ENCODE results near the gene EWSR1.

The EWSR1 gene

DNA sequence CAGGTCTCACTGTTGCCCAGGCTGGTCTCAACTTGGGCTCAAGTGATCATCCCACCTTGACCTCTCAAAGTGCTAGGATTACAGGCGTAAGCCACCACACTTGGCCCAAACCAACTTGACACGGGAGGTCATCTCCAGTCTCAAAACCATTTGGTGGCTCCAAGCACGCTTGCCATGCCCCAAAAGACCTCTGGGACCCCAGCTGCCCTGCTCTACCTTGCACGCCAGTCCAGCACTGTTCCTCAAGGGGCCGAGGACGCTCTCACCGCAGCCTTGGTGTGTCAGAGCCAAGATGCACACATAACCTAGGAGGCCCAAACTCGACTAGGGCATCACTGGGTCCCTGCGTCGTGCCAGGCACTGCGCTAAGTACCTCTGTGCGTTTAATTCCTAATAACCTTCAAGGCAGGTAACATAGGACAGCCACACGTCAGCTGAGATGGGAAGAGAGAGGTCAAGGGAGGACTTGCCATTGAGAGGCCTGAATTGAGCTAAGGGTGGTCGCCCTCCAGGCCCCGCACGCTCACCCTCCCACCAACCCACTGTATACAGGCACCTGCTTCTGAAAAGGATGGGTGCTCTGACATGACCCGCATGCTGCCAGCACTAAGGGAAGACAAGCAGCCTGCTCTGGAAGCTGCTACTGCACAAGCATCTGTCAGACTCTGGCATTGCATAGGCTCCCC, 33.8 kb downstream of the EWSR1 start:
- Histone ChIP-seq H3K4me1 (ENCODE audit: insufficient read depth, low read length) (peaks cover 5% of the 10 kb centered on the region; the same call in 1 of the 2 replicates), H3K9ac (ENCODE audit: low read depth, low read length) (no peak overlapping the region), H3K36me3 (ENCODE audit: insufficient read depth, low read length) (peaks cover 23% of the 10 kb centered on the region), H3K9me3 (ENCODE audit: control insufficient read depth, insufficient read depth, low read length) (no peaks in the 10 kb centered on the region; the same call in 1 of the 2 replicates)

DNA sequence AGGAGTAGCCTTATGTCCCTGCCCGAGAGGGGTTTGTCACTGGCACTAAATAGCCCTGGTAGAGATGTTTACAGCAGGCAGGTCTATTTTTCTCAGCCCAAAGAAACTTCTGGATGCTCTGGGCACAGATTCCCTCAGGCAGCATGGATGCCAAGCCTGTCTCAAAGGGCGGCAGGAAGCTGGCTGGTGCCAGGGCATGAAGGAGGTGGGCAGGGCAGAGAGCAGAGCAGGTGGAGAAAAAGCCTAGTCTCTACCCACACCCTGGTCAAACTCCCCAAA, 34.3 kb downstream of the EWSR1 start:
- Histone ChIP-seq H3K36me3 (ENCODE audit: insufficient read depth, low read length) (peaks cover 18% of the 10 kb centered on the region), H3K9me3 (ENCODE audit: control insufficient read depth, insufficient read depth, low read length) (no peaks in the 10 kb centered on the region; the same call in 1 of the 2 replicates)

DNA sequence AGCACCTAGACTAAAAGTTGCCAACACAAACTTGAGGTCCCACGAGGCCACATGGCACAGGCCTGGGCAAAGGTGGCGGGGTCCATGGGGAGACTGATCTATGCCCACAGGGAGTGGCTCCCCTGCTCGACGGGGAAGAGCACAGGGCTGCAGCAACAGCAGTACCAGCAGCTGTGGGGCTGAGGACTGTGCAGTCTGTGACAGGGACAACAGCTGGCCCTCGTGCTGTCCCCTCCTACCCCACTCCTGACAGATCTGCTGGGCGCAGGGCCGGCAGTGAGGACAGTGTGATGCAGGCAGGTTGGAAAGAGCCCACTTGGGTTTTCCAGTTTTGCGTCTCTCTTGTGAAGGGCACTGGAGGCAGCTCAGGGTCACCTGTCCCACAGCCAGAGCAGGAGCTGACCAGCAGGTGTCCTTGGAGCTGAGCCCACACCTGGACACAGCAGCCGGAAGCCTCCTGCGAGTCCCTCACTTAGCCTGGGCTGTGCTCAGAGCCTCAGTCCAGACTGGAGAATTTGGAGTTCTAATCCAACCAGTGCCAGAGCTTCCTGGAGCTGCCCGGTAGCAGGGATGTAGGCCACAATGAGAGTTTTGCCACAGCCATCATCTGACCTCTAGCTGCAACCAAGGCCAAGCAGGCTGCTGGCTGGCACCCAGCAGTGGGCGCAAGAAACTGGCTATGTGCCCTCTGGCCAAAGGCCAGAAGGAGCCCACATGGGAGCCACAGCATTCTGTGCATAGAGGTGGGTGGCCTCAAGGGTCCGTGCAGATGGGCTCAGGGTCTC, 34.8 kb downstream of the EWSR1 start:
- Histone ChIP-seq H3K9me3 (ENCODE audit: control insufficient read depth, insufficient read depth, low read length) (no peaks in the 10 kb centered on the region; the same call in 1 of the 2 replicates), H3K36me3 (ENCODE audit: insufficient read depth, low read length) (peaks cover 12% of the 10 kb centered on the region), H3K9ac (ENCODE audit: low read depth, low read length) (no peak overlapping the region), H3K4me1 (ENCODE audit: insufficient read depth, low read length) (peaks cover 5% of the 10 kb centered on the region; the same call in 1 of the 2 replicates)

More for the DNA sequence above, 34.3 kb downstream of the EWSR1 start:
- Histone ChIP-seq H3K4me1 (ENCODE audit: insufficient read depth, low read length) (peaks cover 5% of the 10 kb centered on the region; the same call in 1 of the 2 replicates), H3K9ac (ENCODE audit: low read depth, low read length) (no peak overlapping the region)

DNA sequence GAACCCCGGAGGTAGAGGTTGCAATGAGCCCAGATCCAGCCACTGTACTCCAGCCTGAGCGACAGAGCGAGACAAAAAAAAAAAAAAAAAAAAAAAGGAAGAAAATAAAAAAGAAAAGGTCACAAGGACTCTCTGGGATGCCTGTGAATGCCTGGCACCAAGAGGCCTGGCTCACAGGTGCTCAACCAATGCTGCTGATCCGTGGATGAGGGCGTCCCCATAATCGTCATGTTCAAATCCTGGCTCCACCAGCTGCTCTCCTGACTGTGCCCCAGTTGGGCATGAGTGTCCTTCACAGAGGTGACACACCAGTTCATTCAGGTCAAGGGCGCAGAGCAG, 37.7 kb downstream of the EWSR1 start:
- Histone ChIP-seq H3K36me3 (ENCODE audit: insufficient read depth, low read length) (no peaks in the 10 kb centered on the region), H3K4me1 (ENCODE audit: insufficient read depth, low read length) (peaks cover 13% of the 10 kb centered on the region; the same call in 1 of the 2 replicates), H3K9me3 (ENCODE audit: control insufficient read depth, insufficient read depth, low read length) (no peaks in the 10 kb centered on the region), H3K9ac (ENCODE audit: low read depth, low read length) (peak overlapping the region; percentile 79; the same call in 1 of the 2 replicates)

DNA sequence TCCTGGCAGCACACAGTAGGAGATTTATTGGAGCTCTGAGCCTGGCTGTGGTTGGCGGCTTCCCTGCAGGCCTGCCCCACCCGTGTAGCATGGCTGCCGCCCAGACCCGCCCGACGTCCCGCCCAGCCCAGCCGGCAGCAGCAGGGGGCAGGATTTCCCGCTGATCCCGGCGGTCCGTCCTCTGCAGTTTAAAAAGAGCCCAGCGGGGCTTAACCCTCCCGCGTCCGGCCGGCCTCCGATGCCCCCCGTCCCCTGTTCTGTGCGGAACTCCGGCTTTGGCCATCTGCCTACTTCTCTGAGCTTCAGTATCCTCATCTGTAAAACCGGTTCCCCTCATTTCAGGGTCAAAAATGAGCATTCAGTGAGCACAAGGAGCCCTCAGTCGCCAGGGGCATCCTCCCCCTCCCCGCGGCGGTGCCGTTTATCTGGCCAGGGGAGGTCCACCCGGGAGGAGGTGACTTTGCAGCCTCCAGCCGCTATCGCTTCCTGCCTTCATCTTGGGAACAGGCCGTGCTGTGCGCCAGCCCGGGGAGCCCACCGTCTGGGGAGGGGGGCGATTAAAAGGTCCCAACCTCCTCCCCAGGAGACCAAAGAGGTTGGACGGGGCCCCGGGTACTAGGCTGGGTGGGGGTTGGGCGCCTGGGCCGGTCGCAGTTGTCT, 38.2 kb downstream of the EWSR1 start, which contains the start of gene GAS2L1:
TSS of gene GAS2L1 (plus strand) at position 476 of the 660 bp plus-strand sequence. CDS start 1,456 bp downstream, outside the sequence.
- Histone ChIP-seq H3K36me3 (ENCODE audit: insufficient read depth, low read length) (no peaks in the 10 kb centered on the region), H3K9me3 (ENCODE audit: control insufficient read depth, insufficient read depth, low read length) (no peaks in the 10 kb centered on the region), H3K4me1 (ENCODE audit: insufficient read depth, low read length) (peaks cover 13% of the 10 kb centered on the region; the same call in 1 of the 2 replicates), H3K9ac (ENCODE audit: low read depth, low read length) (peak within 1 kb of the TSS; percentile 79)

DNA sequence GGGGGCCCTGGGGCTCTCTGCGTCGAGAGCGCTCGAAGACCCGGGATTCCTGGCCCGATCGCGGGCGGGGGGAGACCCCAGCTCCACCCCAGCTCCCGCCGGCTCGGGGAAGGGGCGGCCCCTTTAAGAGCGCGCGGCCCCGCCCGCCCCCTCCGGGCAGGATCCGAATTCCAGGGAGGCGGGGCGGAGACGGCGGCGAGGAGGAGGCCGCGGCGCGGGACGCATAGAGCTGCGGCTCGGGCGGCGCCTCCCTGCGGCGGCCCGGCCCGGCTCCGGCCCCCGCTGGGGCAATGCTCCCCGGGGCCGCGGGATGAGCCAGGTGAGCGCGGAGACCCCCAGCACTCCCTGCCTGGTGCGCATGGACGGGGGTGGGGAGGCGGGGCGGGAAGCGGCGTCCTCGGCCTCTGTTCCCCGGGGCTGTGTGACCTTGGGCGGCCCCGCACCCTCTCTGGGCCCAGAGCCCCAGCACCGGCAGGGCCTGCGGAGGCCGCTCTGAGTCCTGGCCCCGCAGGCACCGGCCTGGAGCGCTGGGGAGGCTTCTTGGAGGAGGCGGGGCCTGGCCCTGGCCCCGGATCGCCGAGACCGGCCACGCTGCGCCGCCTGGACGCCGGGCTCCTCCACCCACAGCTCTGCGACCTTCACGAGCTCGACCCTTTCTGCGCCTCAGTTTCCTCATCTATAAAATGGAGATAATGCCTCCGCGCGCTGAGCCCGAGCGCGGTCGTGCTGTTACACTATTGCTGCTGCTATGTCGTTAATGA, 38.9 kb downstream of the EWSR1 start:
- Histone ChIP-seq H3K9me3 (ENCODE audit: control insufficient read depth, insufficient read depth, low read length) (no peaks in the 10 kb centered on the region), H3K4me1 (ENCODE audit: insufficient read depth, low read length) (peaks cover 13% of the 10 kb centered on the region; the same call in 1 of the 2 replicates), H3K9ac (ENCODE audit: low read depth, low read length) (peak overlapping the region; percentile 79), H3K36me3 (ENCODE audit: insufficient read depth, low read length) (no peaks in the 10 kb centered on the region)

DNA sequence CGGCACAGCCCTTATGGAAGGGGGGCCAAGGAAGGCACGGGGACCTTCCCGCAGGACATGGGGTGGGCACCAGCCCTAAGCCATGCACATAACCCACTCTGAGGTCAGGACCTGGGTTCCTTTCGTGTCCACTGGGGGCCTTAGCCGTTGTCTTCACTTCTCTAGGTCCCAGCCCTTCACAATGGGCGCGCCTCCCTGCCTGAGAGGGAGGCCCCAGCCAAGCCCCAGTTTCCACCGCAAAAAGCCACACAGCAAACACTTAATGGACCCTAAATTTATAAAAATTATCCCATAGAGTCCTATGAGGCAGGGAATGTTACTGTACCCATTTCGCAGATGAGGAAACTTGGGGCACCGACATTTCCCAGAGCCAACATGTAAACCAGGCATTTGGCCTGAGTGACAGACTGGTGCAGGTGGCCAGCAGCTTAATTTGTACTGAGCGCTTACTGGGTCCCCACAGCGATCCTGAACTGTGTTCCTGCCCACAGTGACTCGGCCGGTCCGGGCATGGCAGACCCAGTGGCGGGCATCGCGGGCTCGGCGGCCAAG, 39.6 kb downstream of the EWSR1 start:
- no peaks in the 10 kb centered on the region for H3K36me3 ChIP-seq (ENCODE audit: insufficient read depth, low read length)
- peak overlapping the region; percentile 79 for H3K9ac ChIP-seq (ENCODE audit: low read depth, low read length)
- H3K4me1 ChIP-seq (ENCODE audit: insufficient read depth, low read length), result peaks cover 13% of the 10 kb centered on the region; the same call in 1 of the 2 replicates
- no peaks in the 10 kb centered on the region for H3K9me3 ChIP-seq (ENCODE audit: control insufficient read depth, insufficient read depth, low read length)

DNA sequence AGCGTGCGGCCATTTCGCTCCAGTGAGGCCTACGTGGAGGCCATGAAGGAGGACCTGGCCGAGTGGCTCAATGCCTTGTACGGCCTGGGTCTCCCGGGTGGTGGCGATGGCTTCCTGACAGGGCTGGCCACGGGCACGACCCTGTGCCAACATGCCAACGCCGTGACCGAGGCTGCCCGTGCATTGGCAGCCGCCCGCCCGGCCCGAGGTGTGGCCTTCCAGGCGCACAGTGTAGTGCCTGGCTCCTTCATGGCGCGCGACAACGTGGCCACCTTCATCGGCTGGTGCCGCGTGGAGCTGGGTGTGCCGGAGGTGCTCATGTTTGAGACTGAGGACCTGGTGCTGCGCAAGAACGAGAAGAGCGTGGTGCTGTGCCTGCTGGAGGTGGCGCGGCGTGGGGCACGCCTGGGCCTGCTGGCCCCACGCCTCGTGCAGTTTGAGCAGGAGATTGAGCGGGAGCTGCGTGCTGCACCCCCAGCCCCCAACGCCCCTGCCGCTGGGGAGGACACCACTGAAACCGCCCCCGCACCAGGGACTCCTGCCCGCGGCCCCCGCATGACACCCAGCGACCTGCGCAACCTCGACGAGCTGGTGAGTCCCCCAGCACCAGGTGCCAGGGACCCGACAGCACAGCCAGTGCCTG, 40.2 kb downstream of the EWSR1 start:
- Histone ChIP-seq H3K9me3 (ENCODE audit: control insufficient read depth, insufficient read depth, low read length) (no peaks in the 10 kb centered on the region), H3K9ac (ENCODE audit: low read depth, low read length) (no peak overlapping the region), H3K36me3 (ENCODE audit: insufficient read depth, low read length) (no peaks in the 10 kb centered on the region)

DNA sequence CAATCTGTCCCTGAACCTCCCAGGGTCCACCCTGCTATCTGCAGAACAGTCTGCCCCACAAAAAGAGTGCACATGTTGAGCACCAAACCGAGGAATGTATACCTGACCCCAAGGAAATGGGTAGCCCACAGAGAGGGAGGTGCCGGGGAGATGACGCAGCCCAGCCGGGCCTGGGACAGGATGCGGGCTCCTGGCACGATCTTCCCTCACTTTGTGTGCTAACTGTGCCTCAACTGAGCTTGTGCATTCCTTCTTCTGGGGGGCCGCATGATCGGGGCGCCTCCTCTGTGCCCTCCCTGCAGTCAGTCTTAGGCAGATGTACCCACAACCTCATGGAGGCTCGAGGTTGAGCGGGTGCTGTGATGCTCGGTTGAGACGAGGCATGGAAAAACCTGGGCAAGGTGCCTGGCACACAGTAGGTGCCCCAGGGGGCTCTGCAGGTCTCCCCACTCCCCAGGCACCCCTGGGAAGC, 40.8 kb downstream of the EWSR1 start:
- Histone ChIP-seq H3K9ac (ENCODE audit: low read depth, low read length) (no peak overlapping the region), H3K9me3 (ENCODE audit: control insufficient read depth, insufficient read depth, low read length) (no peaks in the 10 kb centered on the region; the same call in 1 of the 2 replicates), H3K36me3 (ENCODE audit: insufficient read depth, low read length) (no peaks in the 10 kb centered on the region), H3K4me1 (ENCODE audit: insufficient read depth, low read length) (peaks cover 13% of the 10 kb centered on the region; the same call in 1 of the 2 replicates)

More for the DNA sequence above, 40.2 kb downstream of the EWSR1 start:
- peaks cover 13% of the 10 kb centered on the region; the same call in 1 of the 2 replicates for H3K4me1 ChIP-seq (ENCODE audit: insufficient read depth, low read length)

DNA sequence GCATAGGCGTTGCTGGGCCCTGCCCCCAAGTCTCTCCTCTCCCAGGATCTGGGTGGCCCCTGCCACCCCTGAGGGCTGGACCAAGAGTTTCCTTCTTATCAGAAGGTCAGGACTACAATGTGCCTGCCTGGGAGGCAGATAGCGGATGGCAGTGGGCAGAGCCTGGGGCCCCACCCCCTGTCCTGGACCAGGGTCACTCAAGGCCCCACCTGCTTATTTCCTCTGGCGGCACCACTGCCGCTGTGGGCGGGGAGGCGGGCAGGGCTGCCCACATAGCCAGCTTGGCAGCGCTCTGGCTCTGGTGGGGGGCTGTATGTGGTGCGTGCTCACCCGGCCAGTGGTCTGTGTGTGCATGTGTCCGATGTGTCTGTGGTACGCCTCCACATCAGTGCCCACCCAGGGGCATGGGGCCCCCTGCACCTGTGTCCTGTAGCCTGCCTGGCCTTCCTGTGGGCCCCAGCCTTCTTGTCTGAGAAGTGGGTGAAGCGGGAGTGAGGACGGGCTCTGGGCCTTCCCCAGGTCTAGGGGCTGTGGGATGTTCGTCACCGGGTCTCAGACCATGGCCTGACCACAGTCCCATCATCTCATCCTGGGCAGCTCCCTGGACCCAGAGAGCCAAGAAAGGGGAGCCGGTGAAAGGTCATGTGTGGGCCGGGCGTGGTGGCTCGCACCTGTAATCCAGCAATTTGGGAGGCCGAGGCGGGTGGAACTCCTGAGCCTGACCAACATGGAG, 41.4 kb downstream of the EWSR1 start:
- peaks cover 16% of the 10 kb centered on the region; the same call in 1 of the 2 replicates for H3K4me1 ChIP-seq (ENCODE audit: insufficient read depth, low read length)
- no peaks in the 10 kb centered on the region; the same call in 1 of the 2 replicates for H3K9me3 ChIP-seq (ENCODE audit: control insufficient read depth, insufficient read depth, low read length)
- H3K36me3 ChIP-seq (ENCODE audit: insufficient read depth, low read length), result no peaks in the 10 kb centered on the region
- H3K9ac ChIP-seq (ENCODE audit: low read depth, low read length), result no peak overlapping the region

DNA sequence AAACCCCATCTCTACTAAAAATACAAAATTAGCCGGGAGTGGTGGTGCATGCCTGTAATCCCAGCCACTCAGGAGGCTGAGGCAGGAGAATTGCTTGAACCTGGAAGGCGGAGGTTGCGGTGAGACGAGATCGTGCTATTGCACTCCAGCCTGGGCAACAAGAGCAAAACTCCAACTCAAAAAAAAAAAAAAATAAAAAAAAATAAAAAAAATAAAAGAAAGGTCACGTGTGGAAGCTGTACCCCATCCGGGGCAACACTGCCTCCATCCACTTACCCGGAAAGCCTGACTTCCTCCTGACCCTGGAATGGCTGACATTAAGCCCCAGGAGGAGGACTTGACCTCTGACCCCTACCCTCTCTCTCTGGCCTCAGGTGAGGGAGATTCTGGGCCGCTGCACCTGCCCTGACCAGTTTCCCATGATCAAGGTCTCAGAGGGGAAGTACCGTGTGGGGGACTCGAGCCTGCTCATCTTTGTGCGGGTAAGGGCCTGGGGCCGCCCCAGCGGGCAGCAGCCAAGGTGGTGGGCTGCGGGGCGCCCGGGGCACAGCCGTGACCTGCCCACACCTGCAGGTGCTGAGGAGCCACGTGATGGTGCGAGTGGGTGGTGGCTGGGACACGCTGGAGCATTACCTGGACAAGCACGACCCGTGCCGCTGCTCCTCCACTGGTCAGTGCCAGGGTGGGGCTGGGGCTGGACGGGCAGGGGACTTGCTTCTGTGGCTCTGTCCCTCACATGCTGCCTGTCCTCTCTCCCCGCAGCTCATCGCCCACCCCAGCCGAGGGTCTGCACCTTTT, 42.2 kb downstream of the EWSR1 start:
- Histone ChIP-seq H3K36me3 (ENCODE audit: insufficient read depth, low read length) (no peaks in the 10 kb centered on the region), H3K9ac (ENCODE audit: low read depth, low read length) (no peak overlapping the region), H3K9me3 (ENCODE audit: control insufficient read depth, insufficient read depth, low read length) (no peaks in the 10 kb centered on the region; the same call in 1 of the 2 replicates), H3K4me1 (ENCODE audit: insufficient read depth, low read length) (peaks cover 16% of the 10 kb centered on the region; the same call in 1 of the 2 replicates)

DNA sequence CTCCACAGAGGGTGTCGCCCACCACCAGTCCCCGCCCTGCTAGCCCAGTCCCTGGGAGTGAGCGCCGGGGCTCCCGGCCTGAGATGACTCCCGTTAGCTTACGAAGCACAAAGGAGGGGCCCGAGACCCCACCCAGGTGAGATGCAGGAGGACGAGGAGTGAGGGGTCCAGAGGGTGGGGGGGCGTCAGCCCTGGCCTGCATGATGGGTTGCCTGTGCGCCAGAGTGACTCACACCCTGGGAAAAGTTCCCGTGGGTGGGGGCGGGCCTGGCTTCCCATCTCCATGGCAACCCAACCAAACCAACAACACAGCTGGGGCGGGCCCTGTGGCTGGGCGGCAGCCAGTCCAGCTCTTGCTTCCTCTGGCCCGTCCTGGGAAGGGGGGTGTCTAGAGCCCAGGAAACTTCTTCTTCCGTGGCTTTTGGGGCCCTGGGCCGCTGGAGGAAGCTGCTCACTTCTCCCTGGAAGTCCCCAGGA, 42.8 kb downstream of the EWSR1 start:
- no peak overlapping the region for H3K9ac ChIP-seq (ENCODE audit: low read depth, low read length)
- no peaks in the 10 kb centered on the region; the same call in 1 of the 2 replicates for H3K9me3 ChIP-seq (ENCODE audit: control insufficient read depth, insufficient read depth, low read length)
- peaks cover 13% of the 10 kb centered on the region; the same call in 1 of the 2 replicates for H3K4me1 ChIP-seq (ENCODE audit: insufficient read depth, low read length)
- H3K36me3 ChIP-seq (ENCODE audit: insufficient read depth, low read length), result no peaks in the 10 kb centered on the region
